Vagina (tissue), 2 donors: ENCODE measurements around the gene LMOD3. TPM values are rescaled to one million over a fixed set of nuclear protein-coding genes. Genes with fewer than 3 reads are reported as not detected.

Experiments
- DNase-seq, 2 donors: peaks; one replicate each; pipeline ENCODE4 v3.0.0-alpha.2; 2017; ENCODE audit errors: extremely low spot score in 2 of 2
- H3K27ac ChIP-seq: fragments of 200-600 bp; sonication (generic); one replicate; pipeline ENCODE4 v1.5.1; 2019
- H3K27me3 ChIP-seq: fragments of 200-600 bp; sonication (generic); one replicate; pipeline ENCODE4 v1.5.1; 2019
- H3K36me3 ChIP-seq, 2 donors: fragments of 200-600 bp; sonication (generic); one replicate each; pipeline ENCODE4 v1.5.1; 2017 to 2019
- H3K4me1 ChIP-seq: fragments of 200-600 bp; sonication (generic); one replicate; pipeline ENCODE4 v1.5.1; 2019
- H3K4me3 ChIP-seq, 2 donors: fragments of 200-600 bp; sonication (generic); 1 replicate in 1 of 2; 2 replicates in 1 of 2; pipeline ENCODE4 v1.5.1; 2016 to 2019
- H3K9me3 ChIP-seq: fragments of 200-600 bp; sonication (generic); one replicate; pipeline ENCODE4 v1.5.1; 2019
- CTCF ChIP-seq, 3 experiments: fragments of 450-650 bp in 2 of 3; fragments of 200-600 bp in 1 of 3; sonication (generic) in 1 of 3; IDR thresholded peaks; one replicate each; pipeline ENCODE4 v1.5.1; 2017 to 2019; ENCODE audit warnings: antibody characterized with exemption in 3 of 3, mild to moderate bottlenecking in 2 of 3, moderate library complexity in 2 of 3
- POLR2A ChIP-seq, 2 donors: fragments of 450-650 bp; IDR thresholded peaks; one replicate each; pipeline ENCODE4 v1.6.1; 2017; ENCODE audit warnings: antibody characterized with exemption in 2 of 2, mild to moderate bottlenecking in 2 of 2, moderate library complexity in 2 of 2
- POLR2AphosphoS5 ChIP-seq, 2 donors: sonication (generic); formaldehyde crosslinking; IDR thresholded peaks; one replicate each; pipeline ENCODE4 v1.9.0; 2017; ENCODE audit warnings: antibody characterized with exemption in 2 of 2, mild to moderate bottlenecking in 2 of 2, low read depth in 1 of 2; ENCODE audit not compliant: insufficient read depth in 1 of 2
- intact Hi-C: fragments of 100-400 bp; cut with DNase I; formaldehyde crosslinking; loops from one replicate; pipeline ENCODE4 v1.15.1; 2023
- total RNA-seq: library from RNA; depleted of rRNA; stranded (reverse); fragments of >200 nt; gene quantifications from one replicate; pipeline ENCODE4 v1.2.3, GENCODE V29; 2016

LMOD3 gene
- total RNA-seq, 1 donor from 2014 or later: not detected

- intact Hi-C loops: no loop called here
- Histone ChIP-seq H3K9me3 (no peaks in the 10 kb centered on the region), H3K27ac (no peak overlapping the region), H3K27me3 (no peaks in the 10 kb centered on the region), H3K4me3 (no peak overlapping the region), H3K36me3 (no peaks in the 10 kb centered on the region), H3K4me1 (peaks cover 10% of the 10 kb centered on the region)
- TF ChIP-seq CTCF (IDR thresholded peaks at IDR 0.05) (no peak), POLR2A (IDR thresholded peaks at IDR 0.05) (no peak)
- no peak for DNase-seq
Observed at GRCh38 chr3:69119681-69120080, 2.7 kb downstream of the LMOD3 start.

- TF ChIP-seq CTCF (IDR thresholded peaks at IDR 0.05) (no peak), POLR2A (IDR thresholded peaks at IDR 0.05) (no peak), POLR2AphosphoS5 (IDR thresholded peaks at IDR 0.05; ENCODE audit: insufficient read depth in 1 of 2, low read depth in 1 of 2) (no peak)
- Histone ChIP-seq H3K27ac (no peak overlapping the region), H3K9me3 (no peaks in the 10 kb centered on the region), H3K4me3 (no peak overlapping the region), H3K36me3 (no peaks in the 10 kb centered on the region), H3K4me1 (peaks cover 10% of the 10 kb centered on the region), H3K27me3 (no peaks in the 10 kb centered on the region)
- DNase-seq: no peak
- intact Hi-C loops: no loop called here
Observed at GRCh38 chr3:69119138-69119537, 3.3 kb downstream of the LMOD3 start.

- Histone ChIP-seq H3K27me3 (no peaks in the 10 kb centered on the region), H3K4me1 (peaks cover 10% of the 10 kb centered on the region), H3K36me3 (no peaks in the 10 kb centered on the region), H3K9me3 (no peaks in the 10 kb centered on the region), H3K27ac (no peak overlapping the region), H3K4me3 (no peak overlapping the region)
- TF ChIP-seq POLR2A (IDR thresholded peaks at IDR 0.05) (no peak), POLR2AphosphoS5 (IDR thresholded peaks at IDR 0.05; ENCODE audit: insufficient read depth in 1 of 2, low read depth in 1 of 2) (no peak), CTCF (IDR thresholded peaks at IDR 0.05) (no peak)
- intact Hi-C loops: no loop called here
- no peak for DNase-seq
Observed at GRCh38 chr3:69118555-69118954, 3.8 kb downstream of the LMOD3 start.

GRCh38 chr3:69116897-69117296 lies 5.5 kb downstream of the LMOD3 start:
- TF ChIP-seq POLR2AphosphoS5 (IDR thresholded peaks at IDR 0.05; ENCODE audit: insufficient read depth in 1 of 2, low read depth in 1 of 2): no peak
- no peak for TF ChIP-seq CTCF (IDR thresholded peaks at IDR 0.05)
- TF ChIP-seq POLR2A (IDR thresholded peaks at IDR 0.05): no peak
- Histone ChIP-seq H3K27ac (no peak overlapping the region), H3K4me1 (peaks cover under 1% of the 10 kb centered on the region), H3K36me3 (no peaks in the 10 kb centered on the region), H3K4me3 (no peak overlapping the region), H3K9me3 (no peaks in the 10 kb centered on the region), H3K27me3 (no peaks in the 10 kb centered on the region)
- intact Hi-C loops: no loop called here
- no peak for DNase-seq

- Histone ChIP-seq H3K4me3 (no peak overlapping the region), H3K4me1 (no peaks in the 10 kb centered on the region), H3K27ac (no peak overlapping the region), H3K27me3 (no peaks in the 10 kb centered on the region), H3K9me3 (no peaks in the 10 kb centered on the region), H3K36me3 (no peaks in the 10 kb centered on the region)
- no peak for DNase-seq
- intact Hi-C loops: no loop called here
- TF ChIP-seq POLR2AphosphoS5 (IDR thresholded peaks at IDR 0.05; ENCODE audit: insufficient read depth in 1 of 2, low read depth in 1 of 2) (no peak), CTCF (IDR thresholded peaks at IDR 0.05) (no peak), POLR2A (IDR thresholded peaks at IDR 0.05) (no peak)
Observed at GRCh38 chr3:69116162-69116561, 6.2 kb downstream of the LMOD3 start.
